Stimulated activated effector memory CD8-positive, alpha-beta T cell treated with anti-CD3 and anti-CD28 coated beads, Interleukin-12 subunit alpha, Interleukin-12 subunit beta, amount 100 ng/mL, for 72 hours (primary cell): ENCODE results near the gene ASAP2.
A peak's percentile ranks its signal among the peaks of the same experiment; 100 is the strongest.

ENCODE experiments used
- ATAC-seq: fragments of 150-1000 bp; cut with Tn5 transposase; 2 replicates; pipeline ENCODE4 v1.10.0; 2021
- DNase-seq, 2 donors: peaks; one replicate each; pipeline ENCODE4 v3.0.0; 2021 to 2022; ENCODE audit warnings: low spot score in 2 of 2
- H3K27ac Mint-ChIP-seq: one replicate; pipeline ENCODE4 v1.8.0; 2022; ENCODE audit warnings: mild to moderate bottlenecking, mixed read lengths
- H3K36me3 Mint-ChIP-seq: one replicate; pipeline ENCODE4 v1.8.0; 2022; ENCODE audit warnings: mild to moderate bottlenecking, mixed read lengths
- H3K4me1 Mint-ChIP-seq: one replicate; pipeline ENCODE4 v1.8.0; 2022; ENCODE audit warnings: mixed read lengths
- H3K4me3 Mint-ChIP-seq: one replicate; pipeline ENCODE4 v1.8.0; 2022; ENCODE audit warnings: mild to moderate bottlenecking, mixed read lengths
- H3K9me3 Mint-ChIP-seq: one replicate; pipeline ENCODE4 v1.8.0; 2022; ENCODE audit warnings: mixed read lengths

Gene ASAP2

GRCh38 chr2:9247177-9247576, 40.6 kb downstream of the ASAP2 start:
- Mint-ChIP-seq H3K27ac (no peak overlapping the region), H3K4me3 (no peak overlapping the region), H3K9me3 (no peaks in the 10 kb centered on the region), H3K36me3 (no peaks in the 10 kb centered on the region), H3K4me1 (peaks cover 16% of the 10 kb centered on the region)
- ATAC-seq (no peak), DNase-seq (no peak)

- no peak overlapping the region for H3K27ac Mint-ChIP-seq
These were observed 41.2 kb downstream of the ASAP2 start for GRCh38 chr2:9247786-9248185.

GRCh38 chr2:9248363-9248762, 41.8 kb downstream of the ASAP2 start:
- Mint-ChIP-seq H3K9me3 (no peaks in the 10 kb centered on the region), H3K36me3 (no peaks in the 10 kb centered on the region), H3K4me1 (peaks cover 16% of the 10 kb centered on the region), H3K27ac (no peak overlapping the region), H3K4me3 (no peak overlapping the region)
- no peak for ATAC-seq
- DNase-seq = no peak

More at GRCh38 chr2:9247786-9248185, 41.2 kb downstream of the ASAP2 start:
- ATAC-seq (no peak), DNase-seq (no peak)
- Mint-ChIP-seq H3K9me3 (no peaks in the 10 kb centered on the region), H3K36me3 (no peaks in the 10 kb centered on the region), H3K4me1 (peaks cover 16% of the 10 kb centered on the region), H3K4me3 (no peak overlapping the region)

- DNase-seq (no peak), ATAC-seq (no peak)
- H3K36me3 Mint-ChIP-seq = no peaks in the 10 kb centered on the region
- no peak overlapping the region for H3K4me3 Mint-ChIP-seq
- no peaks in the 10 kb centered on the region for H3K9me3 Mint-ChIP-seq
- peak overlapping the region; percentile 7 for H3K27ac Mint-ChIP-seq
- H3K4me1 Mint-ChIP-seq = peaks cover 16% of the 10 kb centered on the region
These were observed 42.6 kb downstream of the ASAP2 start for GRCh38 chr2:9249020-9249800.

GRCh38 chr2:9250091-9250490, 43.5 kb downstream of the ASAP2 start:
- H3K27ac Mint-ChIP-seq = no peak overlapping the region
- H3K9me3 Mint-ChIP-seq = no peaks in the 10 kb centered on the region
- peaks cover 8% of the 10 kb centered on the region for H3K4me1 Mint-ChIP-seq
- ATAC-seq = no peak
- no peak overlapping the region for H3K4me3 Mint-ChIP-seq
- H3K36me3 Mint-ChIP-seq = no peaks in the 10 kb centered on the region
- DNase-seq = no peak

- ATAC-seq (no peak), DNase-seq (no peak)
- Mint-ChIP-seq H3K27ac (no peak overlapping the region), H3K36me3 (no peaks in the 10 kb centered on the region), H3K9me3 (no peaks in the 10 kb centered on the region), H3K4me1 (peaks cover 3% of the 10 kb centered on the region), H3K4me3 (no peak overlapping the region)
These were observed 44.0 kb downstream of the ASAP2 start for GRCh38 chr2:9250498-9251153.

GRCh38 chr2:9251154-9252001, 44.8 kb downstream of the ASAP2 start:
- no peaks in the 10 kb centered on the region for H3K9me3 Mint-ChIP-seq
- no peak overlapping the region for H3K27ac Mint-ChIP-seq
- no peaks in the 10 kb centered on the region for H3K36me3 Mint-ChIP-seq
- H3K4me3 Mint-ChIP-seq = no peak overlapping the region
- no peak for ATAC-seq
- no peak for DNase-seq
- no peaks in the 10 kb centered on the region for H3K4me1 Mint-ChIP-seq

GRCh38 chr2:9252002-9252357, 45.4 kb downstream of the ASAP2 start:
- no peaks in the 10 kb centered on the region for H3K4me1 Mint-ChIP-seq
- H3K36me3 Mint-ChIP-seq = no peaks in the 10 kb centered on the region
- H3K27ac Mint-ChIP-seq = no peak overlapping the region
- no peaks in the 10 kb centered on the region for H3K9me3 Mint-ChIP-seq
- ATAC-seq (no peak), DNase-seq (no peak)
- H3K4me3 Mint-ChIP-seq = no peak overlapping the region

- no peaks in the 10 kb centered on the region for H3K36me3 Mint-ChIP-seq
These were observed 48.8 kb downstream of the ASAP2 start for GRCh38 chr2:9255416-9255815.

GRCh38 chr2:9256147-9256546, 49.5 kb downstream of the ASAP2 start:
- no peaks in the 10 kb centered on the region for H3K9me3 Mint-ChIP-seq
- ATAC-seq = no peak
- no peak overlapping the region for H3K27ac Mint-ChIP-seq
- no peaks in the 10 kb centered on the region for H3K4me1 Mint-ChIP-seq
- no peaks in the 10 kb centered on the region for H3K36me3 Mint-ChIP-seq
- H3K4me3 Mint-ChIP-seq = no peak overlapping the region
- DNase-seq = no peak

More at GRCh38 chr2:9255416-9255815, 48.8 kb downstream of the ASAP2 start:
- Mint-ChIP-seq H3K4me3 (no peak overlapping the region), H3K27ac (no peak overlapping the region), H3K4me1 (no peaks in the 10 kb centered on the region), H3K9me3 (no peaks in the 10 kb centered on the region)
- DNase-seq (no peak), ATAC-seq (no peak)

GRCh38 chr2:9256570-9257043, 50.0 kb downstream of the ASAP2 start:
- ATAC-seq (no peak), DNase-seq (no peak)
- Mint-ChIP-seq H3K9me3 (no peaks in the 10 kb centered on the region), H3K4me3 (no peak overlapping the region), H3K36me3 (no peaks in the 10 kb centered on the region), H3K27ac (no peak overlapping the region), H3K4me1 (no peaks in the 10 kb centered on the region)

- Mint-ChIP-seq H3K4me1 (no peaks in the 10 kb centered on the region), H3K4me3 (no peak overlapping the region), H3K36me3 (no peaks in the 10 kb centered on the region), H3K27ac (no peak overlapping the region), H3K9me3 (no peaks in the 10 kb centered on the region)
- DNase-seq (no peak), ATAC-seq (no peak)
These were observed 51.9 kb downstream of the ASAP2 start for GRCh38 chr2:9258501-9258900.

GRCh38 chr2:9258953-9259399, 52.4 kb downstream of the ASAP2 start:
- H3K9me3 Mint-ChIP-seq = no peaks in the 10 kb centered on the region
- no peak for DNase-seq

GRCh38 chr2:9260464-9260918, 53.9 kb downstream of the ASAP2 start:
- no peak for DNase-seq
- ATAC-seq = no peak
- Mint-ChIP-seq H3K9me3 (no peaks in the 10 kb centered on the region), H3K27ac (peak overlapping the region; percentile 54), H3K36me3 (no peaks in the 10 kb centered on the region), H3K4me1 (no peaks in the 10 kb centered on the region), H3K4me3 (no peak overlapping the region)

More at GRCh38 chr2:9258953-9259399, 52.4 kb downstream of the ASAP2 start:
- H3K4me3 Mint-ChIP-seq = no peak overlapping the region
- peak overlapping the region; percentile 73 for H3K27ac Mint-ChIP-seq
- ATAC-seq = no peak
- no peaks in the 10 kb centered on the region for H3K36me3 Mint-ChIP-seq
- no peaks in the 10 kb centered on the region for H3K4me1 Mint-ChIP-seq

- ATAC-seq = no peak
- DNase-seq = no peak
- H3K4me3 Mint-ChIP-seq = no peak overlapping the region
- H3K27ac Mint-ChIP-seq = peak overlapping the region; percentile 54
- H3K9me3 Mint-ChIP-seq = no peaks in the 10 kb centered on the region
- H3K36me3 Mint-ChIP-seq = no peaks in the 10 kb centered on the region
- no peaks in the 10 kb centered on the region for H3K4me1 Mint-ChIP-seq
These were observed 54.7 kb downstream of the ASAP2 start for GRCh38 chr2:9261231-9261883.
